HG02798 (cell line): ENCODE measurements around the gene FAM20A.

Experiments used
- ATAC-seq: cut with Tn5 transposase; IDR thresholded peaks from one replicate; pipeline ENCODE4 v1.9.1; 2021; ENCODE audit warnings: mild to moderate bottlenecking; ENCODE audit not compliant: unreplicated experiment, poor library complexity

The FAM20A gene

DNA sequence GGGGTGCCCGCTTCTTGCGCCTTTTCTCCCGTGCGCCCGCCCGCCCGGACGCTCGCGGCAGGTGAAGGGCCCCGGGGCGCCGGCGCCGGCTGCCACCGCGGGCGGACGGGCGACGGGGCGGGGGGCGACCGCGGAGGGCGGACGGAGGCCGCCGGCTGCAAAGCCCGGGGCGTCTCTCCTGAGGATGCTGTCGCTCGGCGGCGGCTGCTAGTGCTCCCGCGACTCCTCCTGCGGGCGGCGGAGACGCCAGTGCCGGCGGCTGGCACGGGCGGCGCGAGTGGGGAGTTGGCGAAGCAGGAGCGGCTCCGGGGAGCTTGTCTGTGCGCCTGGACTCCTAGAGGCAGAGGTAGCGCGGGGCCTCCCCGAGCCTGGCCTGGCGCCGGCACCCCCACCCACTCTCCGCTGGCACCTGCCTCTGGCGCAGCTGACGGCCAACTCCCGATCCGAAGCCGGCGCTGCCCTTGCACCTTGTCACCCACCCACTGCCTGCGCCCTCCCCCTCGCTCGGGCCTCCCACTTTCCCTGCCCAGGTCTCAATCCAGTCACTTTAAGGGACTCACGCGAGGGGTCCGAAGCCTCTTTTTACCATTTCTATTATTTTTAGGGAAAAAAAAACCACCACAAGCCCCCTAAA, at the start of gene FAM20A:
Gene FAM20A, minus strand, starts transcription at position 437 of the 634 bp plus-strand sequence. CDS start 701 bp downstream, outside the sequence.
- no peak for ATAC-seq

- no peak for ATAC-seq
Observed at GRCh38 chr17:68649324-68649723, 48.2 kb upstream of the FAM20A start.

DNA sequence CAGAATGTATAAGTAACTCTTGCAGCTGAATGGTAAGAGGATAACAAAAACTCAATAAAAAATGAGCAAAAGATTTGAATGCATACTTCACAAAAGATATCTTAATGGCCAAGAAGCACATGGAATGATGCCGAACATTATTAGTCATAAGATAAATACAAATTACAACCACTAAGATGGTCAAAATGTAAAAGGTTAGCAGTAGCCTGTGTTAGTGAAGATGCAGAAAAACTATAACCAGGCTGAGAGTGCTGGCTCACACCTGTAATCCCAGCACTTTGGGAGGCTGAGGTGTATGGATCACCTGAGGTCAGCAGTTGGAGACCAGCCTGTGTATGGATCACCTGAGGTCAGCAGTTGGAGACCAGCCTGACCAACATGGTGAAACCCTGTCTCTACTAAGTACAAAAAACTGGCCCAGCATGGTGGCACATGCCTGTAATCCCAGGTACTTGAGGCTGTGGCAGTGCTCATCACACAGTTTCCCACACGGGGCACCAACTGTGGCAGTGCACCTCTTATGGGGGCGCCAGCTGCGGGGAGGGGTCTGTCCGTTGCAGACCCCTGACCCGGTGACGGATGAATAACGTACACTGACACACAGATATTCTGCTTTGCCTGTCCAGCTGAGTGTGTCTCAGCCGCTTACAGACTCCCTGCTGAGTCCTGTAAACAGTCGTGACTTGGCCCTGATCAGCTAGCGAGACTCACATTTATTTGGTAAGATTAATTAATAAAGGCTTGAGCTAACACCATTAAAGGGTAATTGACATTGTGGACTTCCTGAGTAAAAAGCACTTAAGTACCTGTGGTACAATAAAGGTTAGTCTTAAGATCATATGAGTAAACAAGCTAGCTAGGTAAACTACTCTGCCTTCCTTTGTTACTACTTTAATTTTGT, 45.7 kb upstream of the FAM20A start:
- ATAC-seq, result no peak

- ATAC-seq, result no peak
Observed at GRCh38 chr17:68642118-68642412, 40.9 kb upstream of the FAM20A start.

GRCh38 chr17:68641276-68642117, 40.3 kb upstream of the FAM20A start:
- ATAC-seq, result no peak

- ATAC-seq, result no peak
Observed at GRCh38 chr17:68640242-68640989, 39.2 kb upstream of the FAM20A start.

- no peak for ATAC-seq
Observed at GRCh38 chr17:68634345-68634876, 33.2 kb upstream of the FAM20A start.

GRCh38 chr17:68628576-68628957, 27.4 kb upstream of the FAM20A start:
- no peak for ATAC-seq

- no peak for ATAC-seq
Observed at GRCh38 chr17:68627956-68628575, 26.9 kb upstream of the FAM20A start.

- no peak for ATAC-seq
Observed at GRCh38 chr17:68624381-68624780, 23.2 kb upstream of the FAM20A start.

DNA sequence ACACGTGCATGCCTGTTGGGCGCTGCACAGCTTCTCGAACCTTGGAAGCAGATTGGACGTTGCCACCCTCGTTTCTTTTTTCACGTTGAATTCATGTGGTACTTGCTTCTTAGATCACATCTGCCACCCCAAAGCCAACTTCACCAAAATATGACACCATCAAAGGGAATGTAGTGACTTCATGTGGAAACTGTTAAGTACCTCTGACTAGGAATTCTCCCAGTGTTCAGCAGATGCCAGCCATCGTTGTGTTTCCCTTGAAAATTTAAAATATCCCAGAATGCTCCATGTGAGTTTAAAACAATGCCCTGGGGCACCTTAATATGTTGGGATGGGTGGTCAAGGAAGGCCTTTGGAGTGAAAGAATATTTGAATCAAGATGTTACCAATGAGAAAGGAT, 22.6 kb upstream of the FAM20A start:
- ATAC-seq, result no peak

GRCh38 chr17:68622423-68622822, 21.3 kb upstream of the FAM20A start:
- no peak for ATAC-seq

- ATAC-seq, result no peak
Observed at GRCh38 chr17:68621065-68621464, 19.9 kb upstream of the FAM20A start.

DNA sequence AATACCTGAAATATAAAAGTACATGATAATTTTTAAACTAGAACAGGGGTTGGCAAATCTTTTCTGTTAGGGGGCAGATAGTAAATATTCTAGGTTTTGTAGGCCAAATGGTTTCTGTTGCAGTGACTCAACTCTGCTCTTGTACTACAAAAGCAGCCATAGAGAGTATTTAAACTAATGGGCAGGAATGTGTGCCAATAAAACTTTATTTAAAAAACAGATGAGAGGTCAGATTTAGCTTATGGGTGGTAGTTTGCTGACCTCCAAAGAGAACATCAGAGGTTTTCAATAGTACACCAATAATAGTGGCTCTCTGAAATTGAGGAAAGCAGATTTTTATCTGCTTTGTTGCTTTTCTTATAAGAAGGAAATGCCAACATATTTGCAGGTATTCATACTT, 15.2 kb upstream of the FAM20A start:
- ATAC-seq, result no peak

DNA sequence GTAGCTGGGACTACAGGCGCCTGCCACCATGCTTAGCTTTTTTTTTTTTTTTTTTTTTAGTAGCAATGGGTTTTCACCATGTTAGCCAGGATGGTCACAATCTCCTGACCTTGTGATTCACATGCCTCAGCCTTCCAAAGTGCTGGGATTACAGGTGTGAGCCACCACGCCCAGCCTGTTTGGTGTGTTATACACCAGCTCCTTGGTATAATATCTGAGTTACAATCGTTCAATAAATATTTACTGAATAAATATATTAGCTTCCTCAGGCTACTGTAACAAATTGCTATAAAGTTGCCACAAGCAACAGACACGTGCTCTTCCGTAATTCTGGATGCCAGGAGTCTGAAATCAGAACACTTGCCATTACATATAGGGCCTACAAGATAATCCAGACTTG, 13.6 kb upstream of the FAM20A start:
- ATAC-seq, result no peak

GRCh38 chr17:68613739-68614298, 12.7 kb upstream of the FAM20A start:
- ATAC-seq, result no peak

DNA sequence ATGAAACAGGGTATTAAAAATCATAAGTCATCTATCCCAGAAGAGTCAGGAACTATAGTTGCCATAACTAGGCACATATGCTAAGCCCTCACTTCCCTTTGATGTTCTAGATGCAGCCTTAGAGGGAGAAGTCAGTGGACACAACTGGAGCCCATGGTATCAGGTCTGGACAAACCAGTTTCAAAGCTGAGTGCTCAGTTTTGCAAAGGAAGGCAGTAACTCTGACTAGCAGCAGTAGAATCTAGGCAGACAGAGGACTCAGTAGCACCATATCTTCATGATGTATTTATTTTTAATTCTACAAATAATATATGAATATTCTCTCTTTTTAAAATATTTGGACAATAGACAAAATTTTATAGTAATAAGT, 11.7 kb upstream of the FAM20A start:
- no peak for ATAC-seq

GRCh38 chr17:68612209-68612922, 11.2 kb upstream of the FAM20A start:
- no peak for ATAC-seq
